Activated T-cell treated with anti-CD3 and anti-CD28 coated beads, Interleukin-2, amount 50 U/mL, for 4 hours (primary cell): ENCODE measurements around the gene VPREB3. TPM values are rescaled to one million over a fixed set of nuclear protein-coding genes. Genes with fewer than 3 reads are reported as not detected.

ENCODE experiments used
- ATAC-seq, 2 donors: fragments of 200-7000 bp; cut with Tn5 transposase; one replicate each; pipeline ENCODE4 v1.10.0; 2021
- DNase-seq: peaks from one replicate; pipeline ENCODE4 v3.0.0-alpha.2; 2020
- H3K27me3 Mint-ChIP-seq: one replicate; pipeline ENCODE4 v1.8.0; 2021; ENCODE audit warnings: low read depth, mixed read lengths
- H3K36me3 Mint-ChIP-seq: one replicate; pipeline ENCODE4 v1.8.0; 2022; ENCODE audit warnings: mixed read lengths; ENCODE audit not compliant: insufficient read depth
- H3K4me1 Mint-ChIP-seq: one replicate; pipeline ENCODE4 v1.8.0; 2021; ENCODE audit warnings: low read depth, mixed read lengths
- H3K4me3 Mint-ChIP-seq: one replicate; pipeline ENCODE4 v1.8.0; 2021; ENCODE audit warnings: mild to moderate bottlenecking, moderate library complexity, mixed read lengths
- H3K9me3 Mint-ChIP-seq: one replicate; pipeline ENCODE4 v1.8.0; 2021; ENCODE audit warnings: mixed read lengths
- total RNA-seq, 3 donors: library from RNA; stranded (reverse); gene quantifications; one replicate each; pipeline ENCODE4 v1.2.1, GENCODE V29; 2021

Gene VPREB3
- total RNA-seq, 3 donors from 2014 or later: not detected

- no peaks in the 10 kb centered on the region for H3K9me3 Mint-ChIP-seq
- no peaks in the 10 kb centered on the region for H3K27me3 Mint-ChIP-seq
- H3K36me3 Mint-ChIP-seq: peaks cover 12% of the 10 kb centered on the region
- DNase-seq: no peak
- peaks cover 38% of the 10 kb centered on the region for H3K4me1 Mint-ChIP-seq
- H3K4me3 Mint-ChIP-seq: peak overlapping the region; percentile 88
- ATAC-seq: no peak
Observed at GRCh38 chr22:23787600-23787896, 33.3 kb upstream of the VPREB3 start.

DNA sequence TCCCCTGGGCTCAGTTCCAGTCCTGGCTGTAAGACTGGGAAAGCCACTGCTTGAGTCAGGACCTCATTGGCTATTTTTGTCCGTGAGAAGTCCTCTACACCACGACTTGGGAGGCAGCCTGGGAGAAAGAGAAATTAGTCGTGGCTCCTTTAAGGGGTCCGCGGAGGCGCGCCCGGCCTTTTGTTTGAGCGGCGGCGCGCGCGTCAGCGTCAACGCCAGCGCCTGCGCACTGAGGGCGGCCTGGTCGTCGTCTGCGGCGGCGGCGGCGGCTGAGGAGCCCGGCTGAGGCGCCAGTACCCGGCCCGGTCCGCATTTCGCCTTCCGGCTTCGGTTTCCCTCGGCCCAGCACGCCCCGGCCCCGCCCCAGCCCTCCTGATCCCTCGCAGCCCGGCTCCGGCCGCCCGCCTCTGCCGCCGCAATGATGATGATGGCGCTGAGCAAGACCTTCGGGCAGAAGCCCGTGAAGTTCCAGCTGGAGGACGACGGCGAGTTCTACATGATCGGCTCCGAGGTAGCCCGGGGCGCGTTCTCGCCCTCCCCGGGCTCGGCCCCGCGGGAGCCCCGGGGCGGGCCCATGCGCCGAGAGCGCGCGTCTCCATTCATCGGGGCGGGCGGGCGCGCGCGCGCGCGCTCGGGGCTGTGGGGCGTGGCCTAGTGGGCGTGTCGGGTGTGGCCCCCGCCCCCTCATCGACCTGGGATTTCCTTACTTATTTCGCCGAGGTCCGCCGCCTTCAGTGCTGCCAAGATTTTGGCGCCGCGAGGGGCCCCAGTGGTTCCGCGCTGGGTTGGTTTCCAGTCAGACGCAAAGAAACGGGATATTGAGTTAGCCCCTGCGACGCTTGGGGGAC is 32.8 kb upstream of the VPREB3 start, which contains the start of gene SMARCB1:
Gene SMARCB1, plus strand, starts transcription at position 215 of the 848 bp plus-strand sequence. Its CDS starts 204 bp downstream, at position 419.
- peak; percentile 83 to 87 for ATAC-seq
- DNase-seq: peak; percentile 88
- Mint-ChIP-seq H3K36me3 (peaks cover 6% of the 10 kb centered on the region), H3K9me3 (no peaks in the 10 kb centered on the region), H3K4me1 (peaks cover 32% of the 10 kb centered on the region), H3K4me3 (peak within 1 kb of the TSS; percentile 88), H3K27me3 (no peaks in the 10 kb centered on the region)

- no peaks in the 10 kb centered on the region for H3K9me3 Mint-ChIP-seq
- peaks cover 30% of the 10 kb centered on the region for H3K4me1 Mint-ChIP-seq
- ATAC-seq (no peak), DNase-seq (no peak)
- H3K27me3 Mint-ChIP-seq: no peaks in the 10 kb centered on the region
- peaks cover 6% of the 10 kb centered on the region for H3K36me3 Mint-ChIP-seq
- peak overlapping the region; percentile 88 for H3K4me3 Mint-ChIP-seq
Observed at GRCh38 chr22:23786261-23786710, 32.1 kb upstream of the VPREB3 start.

DNA sequence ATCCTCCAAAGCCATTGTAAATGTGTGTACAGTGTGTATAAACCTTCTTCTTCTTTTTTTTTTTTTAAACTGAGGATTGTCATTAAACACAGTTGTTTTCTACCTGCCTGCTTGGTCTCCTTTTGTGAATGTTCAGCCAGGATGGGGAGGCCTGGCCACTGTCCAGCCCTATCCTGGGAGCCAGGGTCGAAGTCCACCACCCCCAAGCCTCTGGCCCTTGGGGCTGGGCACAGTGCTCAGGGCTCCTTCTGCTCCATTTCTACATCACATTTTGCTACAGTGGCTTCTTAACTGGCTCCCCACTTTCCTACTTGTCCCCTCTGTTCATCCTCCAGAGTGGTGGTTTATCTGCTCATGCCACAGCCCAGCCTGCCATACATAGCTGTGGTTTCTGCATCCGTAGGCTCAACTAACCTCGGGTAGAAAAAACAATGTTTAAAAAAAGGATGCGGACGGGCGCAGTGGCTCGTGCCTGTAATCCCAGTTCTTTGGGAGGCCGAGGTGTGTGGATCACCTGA is 30.0 kb upstream of the VPREB3 start:
- DNase-seq: no peak
- Mint-ChIP-seq H3K9me3 (no peaks in the 10 kb centered on the region), H3K36me3 (no peaks in the 10 kb centered on the region), H3K4me3 (no peak overlapping the region), H3K4me1 (peaks cover 23% of the 10 kb centered on the region), H3K27me3 (no peaks in the 10 kb centered on the region)
- no peak for ATAC-seq

- H3K36me3 Mint-ChIP-seq: no peaks in the 10 kb centered on the region
- no peak for DNase-seq
- H3K4me1 Mint-ChIP-seq: peaks cover 21% of the 10 kb centered on the region
- no peaks in the 10 kb centered on the region for H3K27me3 Mint-ChIP-seq
- no peaks in the 10 kb centered on the region for H3K9me3 Mint-ChIP-seq
- no peak overlapping the region for H3K4me3 Mint-ChIP-seq
- no peak for ATAC-seq
Observed at GRCh38 chr22:23783265-23784150, 29.3 kb upstream of the VPREB3 start.

GRCh38 chr22:23782703-23783102 is 28.5 kb upstream of the VPREB3 start:
- peaks cover 16% of the 10 kb centered on the region for H3K4me1 Mint-ChIP-seq
- ATAC-seq (no peak), DNase-seq (no peak)
- no peak overlapping the region for H3K4me3 Mint-ChIP-seq
- no peaks in the 10 kb centered on the region for H3K36me3 Mint-ChIP-seq
- no peaks in the 10 kb centered on the region for H3K9me3 Mint-ChIP-seq
- H3K27me3 Mint-ChIP-seq: no peaks in the 10 kb centered on the region

GRCh38 chr22:23782252-23782651 is 28.0 kb upstream of the VPREB3 start:
- ATAC-seq (no peak), DNase-seq (no peak)
- Mint-ChIP-seq H3K9me3 (no peaks in the 10 kb centered on the region), H3K4me1 (peaks cover 13% of the 10 kb centered on the region), H3K4me3 (no peak overlapping the region), H3K27me3 (no peaks in the 10 kb centered on the region), H3K36me3 (no peaks in the 10 kb centered on the region)

GRCh38 chr22:23781511-23782183 is 27.4 kb upstream of the VPREB3 start:
- Mint-ChIP-seq H3K27me3 (no peaks in the 10 kb centered on the region), H3K9me3 (no peaks in the 10 kb centered on the region), H3K4me1 (peaks cover 13% of the 10 kb centered on the region), H3K36me3 (no peaks in the 10 kb centered on the region), H3K4me3 (no peak overlapping the region)
- DNase-seq (no peak), ATAC-seq (no peak)

DNA sequence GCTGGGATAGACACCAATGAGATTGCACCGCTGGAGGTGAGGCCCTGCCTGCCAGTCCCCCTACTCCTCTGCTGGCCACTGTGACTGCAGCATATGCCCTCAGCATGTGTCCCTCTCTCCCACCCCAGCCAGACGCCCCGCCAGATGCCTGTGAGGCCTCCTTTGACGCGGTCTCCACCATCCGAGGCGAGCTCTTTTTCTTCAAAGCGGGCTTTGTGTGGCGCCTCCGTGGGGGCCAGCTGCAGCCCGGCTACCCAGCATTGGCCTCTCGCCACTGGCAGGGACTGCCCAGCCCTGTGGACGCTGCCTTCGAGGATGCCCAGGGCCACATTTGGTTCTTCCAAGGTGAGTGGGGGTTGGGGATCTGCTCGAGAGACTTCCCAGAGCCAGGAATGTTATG is 26.8 kb upstream of the VPREB3 start:
- DNase-seq: no peak
- Mint-ChIP-seq H3K36me3 (no peaks in the 10 kb centered on the region), H3K27me3 (no peaks in the 10 kb centered on the region), H3K4me1 (peaks cover 7% of the 10 kb centered on the region), H3K9me3 (no peaks in the 10 kb centered on the region), H3K4me3 (no peak overlapping the region)
- no peak for ATAC-seq

- peaks cover 5% of the 10 kb centered on the region for H3K4me1 Mint-ChIP-seq
- no peak for ATAC-seq
- H3K27me3 Mint-ChIP-seq: no peaks in the 10 kb centered on the region
- DNase-seq: no peak
- no peaks in the 10 kb centered on the region for H3K9me3 Mint-ChIP-seq
- no peaks in the 10 kb centered on the region for H3K36me3 Mint-ChIP-seq
- no peak overlapping the region for H3K4me3 Mint-ChIP-seq
Observed at GRCh38 chr22:23780146-23780748, 26.0 kb upstream of the VPREB3 start.

DNA sequence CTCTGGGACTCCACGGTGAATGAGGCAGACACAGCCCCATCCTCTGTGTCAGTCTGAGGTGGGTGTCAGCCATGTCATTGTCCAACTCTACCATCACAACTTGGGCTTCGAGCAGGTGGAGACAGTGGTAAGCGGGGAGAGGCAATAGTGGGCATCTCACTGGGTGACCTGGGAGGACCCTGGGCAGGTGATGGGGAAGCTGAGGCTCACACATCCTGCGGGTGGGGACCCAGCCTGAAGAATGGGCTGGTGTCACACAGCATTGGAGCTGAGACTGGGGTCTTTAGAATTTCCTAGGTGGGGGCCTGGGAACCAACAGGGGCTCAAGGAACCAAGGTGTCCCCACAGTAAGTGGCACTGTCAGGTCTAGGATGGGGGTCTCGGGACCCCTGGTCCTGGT is 25.5 kb upstream of the VPREB3 start:
- no peak overlapping the region for H3K4me3 Mint-ChIP-seq
- H3K36me3 Mint-ChIP-seq: no peaks in the 10 kb centered on the region
- peaks cover 5% of the 10 kb centered on the region for H3K4me1 Mint-ChIP-seq
- H3K27me3 Mint-ChIP-seq: no peaks in the 10 kb centered on the region
- DNase-seq: no peak
- no peak for ATAC-seq
- H3K9me3 Mint-ChIP-seq: no peaks in the 10 kb centered on the region

DNA sequence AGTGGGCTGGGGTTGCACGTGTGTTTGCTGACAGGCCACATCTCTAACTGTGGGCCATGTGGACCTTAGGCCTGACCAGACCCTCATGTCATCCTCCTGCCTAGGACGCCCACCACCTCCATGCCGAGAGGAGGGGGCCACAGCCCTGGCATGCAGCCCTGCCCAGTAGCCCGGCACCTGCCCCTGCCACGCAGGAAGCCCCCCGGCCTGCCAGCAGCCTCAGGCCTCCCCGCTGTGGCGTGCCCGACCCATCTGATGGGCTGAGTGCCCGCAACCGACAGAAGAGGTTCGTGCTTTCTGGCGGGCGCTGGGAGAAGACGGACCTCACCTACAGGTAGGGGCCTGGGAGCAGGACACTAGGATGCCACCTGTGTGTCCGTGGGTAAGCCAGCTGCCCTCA is 24.9 kb upstream of the VPREB3 start:
- H3K27me3 Mint-ChIP-seq: no peaks in the 10 kb centered on the region
- H3K9me3 Mint-ChIP-seq: no peaks in the 10 kb centered on the region
- H3K36me3 Mint-ChIP-seq: no peaks in the 10 kb centered on the region
- H3K4me3 Mint-ChIP-seq: no peak overlapping the region
- peaks cover under 1% of the 10 kb centered on the region for H3K4me1 Mint-ChIP-seq
- ATAC-seq (no peak), DNase-seq (no peak)

DNA sequence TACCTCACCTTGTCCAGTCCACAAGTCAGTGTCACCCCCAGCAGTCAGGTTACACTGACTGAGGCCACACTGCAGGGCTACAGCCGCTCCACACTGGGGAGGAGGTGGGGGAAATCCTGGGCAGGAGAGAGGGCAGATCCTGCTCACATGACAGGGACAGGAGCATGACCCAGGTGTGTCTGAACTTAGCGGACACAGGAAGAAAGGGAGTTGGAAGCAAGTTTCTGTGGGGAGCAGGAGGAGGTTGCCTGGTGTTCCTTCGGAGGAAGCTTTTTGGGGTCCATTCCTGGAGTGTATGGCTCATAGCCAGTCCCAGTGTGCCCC is 24.3 kb upstream of the VPREB3 start:
- no peaks in the 10 kb centered on the region for H3K27me3 Mint-ChIP-seq
- no peaks in the 10 kb centered on the region for H3K36me3 Mint-ChIP-seq
- no peaks in the 10 kb centered on the region for H3K9me3 Mint-ChIP-seq
- ATAC-seq: no peak
- no peak overlapping the region for H3K4me3 Mint-ChIP-seq
- no peaks in the 10 kb centered on the region for H3K4me1 Mint-ChIP-seq
- DNase-seq: no peak
